Panc1 (cell line): Measurements from ENCODE around the gene CSKMT. TPM values are rescaled to one million over a fixed set of nuclear protein-coding genes. Genes with fewer than 3 reads are reported as not detected.

Experiments used
- ATAC-seq: fragments of 200-7000 bp; cut with Tn5 transposase; 2 replicates; pipeline ENCODE4 v1.9.1; 2020; ENCODE audit warnings: mild to moderate bottlenecking, moderate library complexity
- BruUV-seq: library from RNA; stranded (reverse); fragments of 400-500 nt; replicated peaks from 2 replicates; lab custom pipeline; 2021; lab: Mats Ljungman, UMichigan
- CTCF ChIA-PET: fragments of 300-600 bp; sonication (Branson Sonifier 250); formaldehyde crosslinking; loops from one replicate; lab custom pipeline; 2022; ENCODE audit warnings: antibody characterized with exemption; lab: Charles Lee
- POLR2A ChIA-PET: fragments of 300-600 bp; sonication (Branson Sonifier 250); formaldehyde crosslinking; loops from one replicate; lab custom pipeline; 2022; ENCODE audit warnings: antibody characterized with exemption; lab: Charles Lee
- DNase-seq: peaks from one replicate; pipeline ENCODE4 v3.0.0-alpha.2; 2010; ENCODE audit warnings: low read depth, low spot score
- H3K27ac ChIP-seq: 2 replicates; pipeline ENCODE4 v1.5.1; 2011; ENCODE audit warnings: mild to moderate bottlenecking, low read length, inconsistent platforms
- H3K27me3 ChIP-seq: fragments of 200-500 bp; sonication (Bioruptor generic); 2 replicates; pipeline ENCODE4 v1.6.0; 2014; ENCODE audit warnings: low read length, inconsistent platforms; ENCODE audit not compliant: control insufficient read depth, insufficient read depth
- H3K36me3 ChIP-seq: fragments of 200-500 bp; sonication (Bioruptor generic); 2 replicates; pipeline ENCODE4 v1.5.1; 2014; ENCODE audit warnings: inconsistent platforms, mild to moderate bottlenecking, low read length, moderate library complexity; ENCODE audit not compliant: control insufficient read depth, insufficient read depth
- H3K4me1 ChIP-seq: 2 replicates; pipeline ENCODE4 v1.5.1; 2011; ENCODE audit warnings: inconsistent platforms, mild to moderate bottlenecking, low read length, moderate library complexity; ENCODE audit not compliant: control insufficient read depth, insufficient read depth
- H3K4me3 ChIP-seq, 2 experiments: 2 replicates each; pipeline ENCODE4 v1.5.1; 2011 to 2012; ENCODE audit warnings: low read depth in 2 of 2, low read length in 2 of 2, mild to moderate bottlenecking in 2 of 2, inconsistent platforms in 1 of 2, moderate library complexity in 1 of 2
- H3K9me3 ChIP-seq: fragments of 200-500 bp; sonication (Bioruptor generic); 2 replicates; pipeline ENCODE4 v1.5.1; 2014; ENCODE audit warnings: low read depth, mild to moderate bottlenecking, inconsistent platforms, low read length, moderate library complexity; ENCODE audit not compliant: control insufficient read depth, insufficient read depth
- POLR2AphosphoS5 ChIP-seq: IDR thresholded peaks from 2 replicates; pipeline ENCODE4 v1.6.1; 2012; ENCODE audit warnings: mild to moderate bottlenecking, low read depth, low read length, moderate library complexity
- SIN3A ChIP-seq: IDR thresholded peaks from 2 replicates; pipeline ENCODE4 v1.6.1; 2012; ENCODE audit warnings: low read depth, mild to moderate bottlenecking, low read length, moderate library complexity, borderline replicate concordance; ENCODE audit not compliant: insufficient read depth
- TCF7L2 ChIP-seq: IDR thresholded peaks from 2 replicates; pipeline ENCODE4 v1.6.1; 2011; ENCODE audit warnings: mild to moderate bottlenecking, low read depth, low read length, inconsistent platforms
- in situ Hi-C: cut with HindIII; loops from 2 replicates; pipeline ENCODE4 v1.10.0; 2016; ENCODE audit warnings: low sequenced_read_pairs, low pct_unique_long_range_greater_than_20kb
- intact Hi-C: fragments of 100-400 bp; cut with micrococcal nuclease; formaldehyde crosslinking; loops from one replicate; pipeline ENCODE4 v1.10.0; 2022; ENCODE audit not compliant: unreplicated experiment
- total RNA-seq: library from RNA; stranded (reverse); gene quantifications from one replicate; pipeline ENCODE4 v1.2.1, GENCODE V29; 2021; ENCODE audit not compliant: unreplicated experiment
- TF ChIP-seq, protein P1 (sequence below), 2 experiments: IDR thresholded peaks; 2 replicates each; pipeline ENCODE4 v1.6.1; 2011 to 2012; ENCODE audit warnings: low read depth in 2 of 2, control low read depth in 1 of 2, low read length in 1 of 2, mild to moderate bottlenecking in 1 of 2, moderate library complexity in 1 of 2; ENCODE audit not compliant: insufficient read depth in 1 of 2
- TF ChIP-seq, protein P2 (sequence below): fragments of 450-650 bp; IDR thresholded peaks from 2 replicates; pipeline ENCODE4 v1.5.1; 2017; ENCODE audit warnings: mild to moderate bottlenecking

The CSKMT gene
- total RNA-seq, 1 experiment from 2014 or later: 36.9 TPM

DNA sequence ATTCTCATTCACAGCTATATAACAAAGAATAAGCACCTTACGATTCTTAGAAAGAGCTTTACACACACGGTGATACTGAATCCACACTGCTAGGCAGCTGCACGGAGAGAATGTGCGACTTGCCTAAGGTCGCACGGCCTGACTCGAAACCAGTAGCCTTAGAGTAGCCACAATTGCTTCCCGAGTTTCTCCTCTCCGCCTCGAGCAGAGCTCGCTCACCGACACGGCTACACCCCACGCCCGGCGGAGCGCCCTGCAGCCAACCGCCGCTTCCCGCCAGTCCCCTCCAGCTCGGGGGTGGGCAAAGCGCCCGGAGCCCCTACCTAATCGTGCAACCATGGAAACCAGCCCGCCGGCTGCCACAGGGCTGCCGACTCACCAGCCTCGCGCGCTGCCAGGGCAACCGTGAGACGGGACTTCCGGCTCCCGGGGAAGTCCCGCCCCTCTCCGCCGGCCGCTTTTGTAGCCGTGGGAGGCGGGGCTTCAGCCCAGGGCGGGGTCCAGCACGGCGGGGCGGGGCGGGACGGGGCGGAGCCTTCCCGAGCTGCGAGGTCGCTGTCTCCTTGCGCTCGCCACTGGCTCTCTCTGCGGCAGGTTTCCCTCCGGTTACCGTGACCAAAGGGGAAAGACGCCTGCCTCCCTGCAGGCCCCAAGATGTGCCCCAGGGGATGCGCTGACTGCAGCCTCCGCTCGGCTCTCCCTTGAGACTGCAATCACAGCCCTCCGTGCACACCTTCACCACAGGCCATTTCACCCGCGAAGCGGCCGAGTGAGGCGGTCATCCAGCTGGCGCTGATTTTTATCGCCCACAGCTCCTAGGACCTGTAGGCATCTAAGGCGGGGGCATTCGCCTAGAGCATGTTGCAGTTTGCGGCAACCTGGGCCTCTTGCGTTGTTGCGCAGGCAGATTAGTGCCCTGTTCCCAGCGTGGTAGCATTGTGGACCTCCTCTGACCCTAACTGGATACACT, 41.1 kb downstream of the CSKMT start:
- DNase-seq: no peak
- BruUV-seq: no TSS peak
- intact Hi-C loops (no loop called here), in situ Hi-C loops (no loop called here)
- no peaks in the 10 kb centered on the region for H3K9me3 ChIP-seq
- H3K36me3 ChIP-seq: no peaks in the 10 kb centered on the region; the same call in 1 of the 2 replicates
- POLR2A ChIA-PET: interaction anchor here (0.6 kb wide), 1 partner anchor 1450 kb away, joined by 3 read pairs; no protein-coding TSS in a partner anchor
- TF ChIP-seq, protein P1, sequence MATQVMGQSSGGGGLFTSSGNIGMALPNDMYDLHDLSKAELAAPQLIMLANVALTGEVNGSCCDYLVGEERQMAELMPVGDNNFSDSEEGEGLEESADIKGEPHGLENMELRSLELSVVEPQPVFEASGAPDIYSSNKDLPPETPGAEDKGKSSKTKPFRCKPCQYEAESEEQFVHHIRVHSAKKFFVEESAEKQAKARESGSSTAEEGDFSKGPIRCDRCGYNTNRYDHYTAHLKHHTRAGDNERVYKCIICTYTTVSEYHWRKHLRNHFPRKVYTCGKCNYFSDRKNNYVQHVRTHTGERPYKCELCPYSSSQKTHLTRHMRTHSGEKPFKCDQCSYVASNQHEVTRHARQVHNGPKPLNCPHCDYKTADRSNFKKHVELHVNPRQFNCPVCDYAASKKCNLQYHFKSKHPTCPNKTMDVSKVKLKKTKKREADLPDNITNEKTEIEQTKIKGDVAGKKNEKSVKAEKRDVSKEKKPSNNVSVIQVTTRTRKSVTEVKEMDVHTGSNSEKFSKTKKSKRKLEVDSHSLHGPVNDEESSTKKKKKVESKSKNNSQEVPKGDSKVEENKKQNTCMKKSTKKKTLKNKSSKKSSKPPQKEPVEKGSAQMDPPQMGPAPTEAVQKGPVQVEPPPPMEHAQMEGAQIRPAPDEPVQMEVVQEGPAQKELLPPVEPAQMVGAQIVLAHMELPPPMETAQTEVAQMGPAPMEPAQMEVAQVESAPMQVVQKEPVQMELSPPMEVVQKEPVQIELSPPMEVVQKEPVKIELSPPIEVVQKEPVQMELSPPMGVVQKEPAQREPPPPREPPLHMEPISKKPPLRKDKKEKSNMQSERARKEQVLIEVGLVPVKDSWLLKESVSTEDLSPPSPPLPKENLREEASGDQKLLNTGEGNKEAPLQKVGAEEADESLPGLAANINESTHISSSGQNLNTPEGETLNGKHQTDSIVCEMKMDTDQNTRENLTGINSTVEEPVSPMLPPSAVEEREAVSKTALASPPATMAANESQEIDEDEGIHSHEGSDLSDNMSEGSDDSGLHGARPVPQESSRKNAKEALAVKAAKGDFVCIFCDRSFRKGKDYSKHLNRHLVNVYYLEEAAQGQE (IDR thresholded peaks at IDR 0.05; ENCODE audit: insufficient read depth in 1 of 2, low read depth in 2 of 2, low read length in 1 of 2): no peak
- TF ChIP-seq, protein P2, sequence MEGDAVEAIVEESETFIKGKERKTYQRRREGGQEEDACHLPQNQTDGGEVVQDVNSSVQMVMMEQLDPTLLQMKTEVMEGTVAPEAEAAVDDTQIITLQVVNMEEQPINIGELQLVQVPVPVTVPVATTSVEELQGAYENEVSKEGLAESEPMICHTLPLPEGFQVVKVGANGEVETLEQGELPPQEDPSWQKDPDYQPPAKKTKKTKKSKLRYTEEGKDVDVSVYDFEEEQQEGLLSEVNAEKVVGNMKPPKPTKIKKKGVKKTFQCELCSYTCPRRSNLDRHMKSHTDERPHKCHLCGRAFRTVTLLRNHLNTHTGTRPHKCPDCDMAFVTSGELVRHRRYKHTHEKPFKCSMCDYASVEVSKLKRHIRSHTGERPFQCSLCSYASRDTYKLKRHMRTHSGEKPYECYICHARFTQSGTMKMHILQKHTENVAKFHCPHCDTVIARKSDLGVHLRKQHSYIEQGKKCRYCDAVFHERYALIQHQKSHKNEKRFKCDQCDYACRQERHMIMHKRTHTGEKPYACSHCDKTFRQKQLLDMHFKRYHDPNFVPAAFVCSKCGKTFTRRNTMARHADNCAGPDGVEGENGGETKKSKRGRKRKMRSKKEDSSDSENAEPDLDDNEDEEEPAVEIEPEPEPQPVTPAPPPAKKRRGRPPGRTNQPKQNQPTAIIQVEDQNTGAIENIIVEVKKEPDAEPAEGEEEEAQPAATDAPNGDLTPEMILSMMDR: no peak
- TF ChIP-seq POLR2AphosphoS5: peak; percentile 94
- TF ChIP-seq SIN3A: peak; percentile 74; the same call in 1 of the 2 replicates
- no peak; the same call in 1 of the 2 replicates for TF ChIP-seq TCF7L2
- H3K27me3 ChIP-seq: no peaks in the 10 kb centered on the region
- CTCF ChIA-PET: interaction anchor here (1.0 kb wide), 1 partner anchor 25 kb away, joined by 3 read pairs; no protein-coding TSS in a partner anchor
- peak overlapping the region; percentile 89 for H3K27ac ChIP-seq
- H3K4me3 ChIP-seq: peak overlapping the region; percentile 77 to 89
- peak; percentile 91 for ATAC-seq
- peaks cover 23% of the 10 kb centered on the region for H3K4me1 ChIP-seq

- no TSS peak for BruUV-seq
- intact Hi-C loops: no loop called here
- Histone ChIP-seq H3K27me3 (no peaks in the 10 kb centered on the region), H3K9me3 (no peaks in the 10 kb centered on the region), H3K27ac (peak overlapping the region; percentile 80), H3K4me1 (peaks cover 23% of the 10 kb centered on the region), H3K36me3 (no peaks in the 10 kb centered on the region; the same call in 1 of the 2 replicates), H3K4me3 (peak overlapping the region; percentile 77 to 89; a peak in 3 of 4 replicates)
- ChIA-PET CTCF (no interaction called here), POLR2A (no interaction called here)
- in situ Hi-C loops: no loop called here
- no peak for DNase-seq
- TF ChIP-seq, protein P2: no peak
- TF ChIP-seq, protein P1 (IDR thresholded peaks at IDR 0.05; ENCODE audit: insufficient read depth in 1 of 2, low read depth in 2 of 2, low read length in 1 of 2): no peak
- TF ChIP-seq SIN3A (no peak), TCF7L2 (no peak), POLR2AphosphoS5 (no peak)
- ATAC-seq: no peak
These were observed 41.7 kb downstream of the CSKMT start for GRCh38 chr11:62706850-62707247.
